IPS-11a (cell line): ENCODE results near the gene RMI1.
"Not testable (repeated sequence)": the region's sequence is repeated elsewhere in the genome, so short reads cannot be mapped to it uniquely, and the experiment has no call there.

ENCODE experiments used
- H3K4me3 ChIP-seq: one replicate; pipeline ENCODE4 v1.5.1; 2013; ENCODE audit warnings: low read depth, low read length, control low read depth

RMI1 gene

DNA sequence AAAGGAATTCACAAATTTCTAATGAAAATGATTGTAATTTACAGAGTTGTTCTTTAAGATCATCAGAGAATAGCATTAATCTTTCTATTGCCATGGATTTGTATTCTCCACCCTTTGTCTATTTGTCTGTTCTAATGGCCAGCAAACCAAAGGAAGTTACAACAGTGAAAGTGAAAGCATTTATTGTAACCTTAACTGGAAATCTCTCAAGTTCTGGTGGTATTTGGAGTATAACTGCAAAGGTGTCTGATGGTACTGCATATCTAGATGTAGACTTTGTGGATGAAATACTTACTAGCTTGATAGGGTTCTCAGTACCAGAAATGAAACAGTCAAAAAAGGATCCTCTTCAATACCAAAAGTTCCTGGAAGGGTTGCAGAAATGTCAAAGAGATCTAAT is 21.7 kb downstream of the RMI1 start:
- H3K4me3 ChIP-seq: no peak overlapping the region

DNA sequence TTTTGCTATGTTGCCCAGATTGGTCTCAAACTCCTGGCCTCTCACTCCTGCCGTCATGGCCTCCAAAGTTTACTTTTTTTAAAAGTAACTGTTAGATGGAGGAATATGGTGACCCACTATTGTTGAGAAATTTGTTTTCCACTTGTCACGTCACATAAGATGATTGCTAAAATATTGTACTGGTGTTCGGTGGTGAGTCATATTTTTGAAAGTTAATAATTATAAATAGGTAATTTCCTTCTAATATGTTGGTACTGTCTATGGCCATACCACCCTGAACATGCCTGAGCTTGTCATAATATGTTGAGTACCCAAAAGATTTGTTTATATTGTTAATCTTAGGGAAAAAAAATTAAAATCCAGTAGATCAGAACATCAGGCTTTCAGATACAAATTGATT is 22.6 kb downstream of the RMI1 start:
- H3K4me3 ChIP-seq: no peak overlapping the region

DNA sequence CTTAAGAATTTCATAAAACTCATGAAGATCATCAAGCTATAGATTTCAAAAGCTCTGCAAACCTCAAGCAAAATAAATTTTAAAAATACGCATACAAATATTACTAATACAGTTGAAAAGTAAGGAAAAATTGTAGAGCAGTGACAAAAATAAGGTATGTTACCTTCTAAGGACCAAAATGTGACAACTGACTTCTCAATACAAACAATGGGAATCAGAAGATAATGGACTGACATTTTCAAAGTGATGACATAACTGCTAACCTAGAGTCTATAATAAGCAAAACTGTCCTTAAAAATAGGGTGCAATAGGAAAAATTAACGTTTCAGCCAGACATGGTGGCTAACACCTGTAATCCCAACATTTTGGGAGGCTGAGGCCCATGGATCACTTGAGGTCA is 27.1 kb downstream of the RMI1 start:
- no peak overlapping the region for H3K4me3 ChIP-seq

DNA sequence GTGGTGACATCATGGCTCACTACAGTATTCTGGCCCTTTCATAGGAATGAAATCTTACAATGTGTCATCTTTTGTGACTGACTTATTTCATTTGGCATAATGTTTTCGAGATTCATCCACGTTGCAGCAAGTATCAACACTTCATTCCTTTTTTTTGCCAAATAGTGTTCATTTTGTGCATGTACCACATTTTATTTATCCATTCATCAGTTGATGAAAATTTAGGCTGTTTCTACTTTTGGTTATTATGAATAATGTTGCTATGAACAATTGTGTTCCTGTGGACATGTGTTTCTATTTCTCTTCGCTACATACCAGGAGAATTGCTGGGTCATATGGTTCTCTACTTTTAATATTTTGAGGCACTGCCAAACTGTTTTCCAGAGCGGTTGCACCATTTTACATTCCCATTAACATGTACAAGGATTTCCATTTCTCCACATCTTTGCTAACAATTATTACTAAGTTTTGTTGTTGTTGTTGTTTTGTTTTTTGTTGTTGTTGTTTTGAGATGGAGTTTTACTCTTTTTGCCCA is 43.5 kb downstream of the RMI1 start:
- H3K4me3 ChIP-seq: no peak overlapping the region

DNA sequence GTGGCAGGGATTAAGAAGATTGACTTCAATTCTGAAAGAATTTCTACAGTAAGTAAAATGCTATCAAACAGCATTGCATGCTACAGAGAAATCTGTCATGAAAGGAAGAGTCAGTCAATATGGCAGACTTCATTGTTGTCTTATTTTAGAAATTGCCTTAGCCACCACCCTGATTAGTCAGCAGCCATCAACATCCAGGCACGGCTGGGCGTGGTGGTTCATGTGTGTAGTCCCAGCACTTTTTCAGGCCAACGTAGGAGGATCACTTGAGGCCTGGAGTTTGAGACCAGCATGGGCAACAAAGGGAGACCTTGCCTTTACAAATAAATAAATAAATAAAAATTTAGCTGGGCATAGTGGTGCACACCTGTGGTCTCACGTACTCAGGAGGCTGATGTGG is 46.6 kb downstream of the RMI1 start:
- H3K4me3 ChIP-seq: no peak overlapping the region

DNA sequence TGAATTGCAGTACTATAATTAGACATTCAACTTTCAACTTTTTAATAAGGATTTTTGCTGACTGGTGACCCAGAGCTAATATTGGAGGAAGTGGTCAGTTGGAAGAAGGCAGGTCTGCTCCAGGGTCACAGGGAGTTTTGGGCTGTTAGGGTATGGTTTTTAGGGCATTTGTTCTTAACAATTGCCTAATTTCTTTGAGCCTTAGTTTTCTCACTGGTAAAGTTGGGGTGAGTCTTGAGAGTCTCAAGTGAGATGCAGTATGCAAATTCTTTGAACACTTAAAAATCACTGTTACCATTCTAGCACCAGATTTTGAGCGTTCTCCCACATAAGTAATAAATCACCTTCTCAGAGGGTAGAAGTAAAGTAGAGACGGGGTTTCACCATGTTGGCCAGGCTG is 50.9 kb downstream of the RMI1 start:
- no peak overlapping the region for H3K4me3 ChIP-seq

DNA sequence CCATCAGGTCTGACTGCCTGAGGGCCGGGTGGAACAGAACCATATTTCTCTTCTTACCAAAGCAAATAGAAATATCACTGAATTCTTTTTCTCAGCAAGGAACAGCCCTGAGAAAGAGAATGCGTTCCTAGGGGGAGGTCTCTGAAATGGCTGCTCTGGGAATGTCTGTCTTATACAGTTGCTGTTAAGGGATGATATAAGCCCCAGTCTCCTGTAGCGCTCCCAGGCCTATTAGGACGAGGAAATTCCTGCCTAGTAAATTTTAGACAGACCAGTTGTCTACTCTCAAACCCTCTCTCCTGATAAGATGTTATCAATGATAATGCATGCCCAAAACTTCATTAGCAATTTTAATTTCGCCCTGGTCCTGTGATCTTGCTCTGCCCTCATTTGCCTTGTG is 61.3 kb downstream of the RMI1 start:
- not testable (repeated sequence) for H3K4me3 ChIP-seq

DNA sequence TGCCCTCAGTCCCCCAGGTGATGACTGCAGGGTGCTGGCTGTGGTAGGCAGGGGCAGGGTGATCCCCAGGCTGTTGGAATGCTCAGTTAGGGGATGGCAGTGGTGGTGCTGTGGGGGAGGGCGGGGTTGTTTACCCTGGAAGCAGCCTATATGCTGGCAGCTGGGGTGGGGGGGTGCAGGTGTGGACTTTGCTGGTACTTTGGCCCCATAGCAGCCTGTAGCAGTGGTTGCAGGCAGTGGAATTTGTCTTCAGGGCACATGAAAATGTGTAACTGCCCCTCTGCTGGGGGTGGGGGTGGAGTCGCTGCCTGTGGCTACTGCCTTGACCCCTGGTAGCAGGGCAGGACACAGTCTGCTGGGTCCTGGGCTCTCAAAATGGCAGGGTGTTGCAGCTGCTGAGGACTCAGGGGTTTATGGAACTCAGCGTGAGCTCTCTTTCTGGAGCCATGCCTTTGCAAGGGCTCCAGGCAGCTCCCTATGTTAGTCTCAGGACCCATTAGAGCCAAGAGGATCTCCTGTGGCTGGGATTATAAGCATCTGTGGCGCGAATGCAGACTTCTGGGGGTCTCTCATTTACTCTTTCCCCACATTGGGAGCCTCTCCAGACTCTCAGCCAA is 65.0 kb downstream of the RMI1 start:
- no peak overlapping the region for H3K4me3 ChIP-seq
